H1 (cell line): ENCODE results near the gene FAM98A. TPM values are rescaled to one million over a fixed set of nuclear protein-coding genes. Genes with fewer than 3 reads are reported as not detected.

Source experiments
- BACH1 ChIP-seq: IDR thresholded peaks from 2 replicates; pipeline ENCODE4 v1.6.1; 2012; ENCODE audit warnings: low read length, improper control_type of control experiment
- CTBP2 ChIP-seq: IDR thresholded peaks from 2 replicates; pipeline ENCODE4 v1.7.0; 2011; ENCODE audit warnings: borderline replicate concordance, mild to moderate bottlenecking, moderate library complexity, mixed read lengths, low read length; ENCODE audit not compliant: insufficient read depth, insufficient read length
- EP300 ChIP-seq, 2 experiments: IDR thresholded peaks; 1 replicate in 1 of 2; 2 replicates in 1 of 2; pipeline ENCODE4 v1.6.1; 2011 to 2012; ENCODE audit warnings: low read depth in 2 of 2, low read length in 2 of 2, mild to moderate bottlenecking in 2 of 2, borderline replicate concordance in 1 of 2, inconsistent platforms in 1 of 2, moderate library complexity in 1 of 2
- RAD21 ChIP-seq, 2 experiments: IDR thresholded peaks in 1 of 2; conservative IDR thresholded peaks in 1 of 2; 2 replicates each; pipeline ENCODE4 v1.6.1; 2011; ENCODE audit warnings: low read depth in 2 of 2, low read length in 2 of 2, improper control_type of control experiment in 1 of 2, inconsistent platforms in 1 of 2, mild to moderate bottlenecking in 1 of 2, moderate library complexity in 1 of 2
- SAP30 ChIP-seq: fragments of 300-600 bp; sonication (generic); IDR thresholded peaks from 2 replicates; pipeline ENCODE4 v1.7.1; 2012; ENCODE audit warnings: low read length, moderate library complexity, mild to moderate bottlenecking, inconsistent platforms; ENCODE audit not compliant: insufficient read depth, insufficient replicate concordance
- SP1 ChIP-seq: IDR thresholded peaks from 2 replicates; pipeline ENCODE4 v1.6.1; 2011; ENCODE audit warnings: low read depth, low read length
- polyA plus RNA-seq, 7 experiments: library from polyadenylated mRNA; depleted of rRNA in 3 of 7; stranded (reverse) in 5 of 7; unstranded in 2 of 7; fragments of >200 nt in 5 of 7; fragments of 200-250 nt in 2 of 7; gene quantifications; 1 replicate in 5 of 7; 2 replicates in 1 of 7; 4 replicates in 1 of 7; pipeline versions ENCODE4 v1.2.1 to v1.2.3, GENCODE V29; 2011 to 2013; ENCODE audit warnings: missing spikeins in 2 of 7, mixed read lengths in 2 of 7
- total RNA-seq: library from RNA; stranded (reverse); fragmentation: NEBNext Ultra II Directional; extraction: Animal tissue kit (Norgen Biotek cat#: 25700); gene quantifications from 2 replicates; pipeline ENCODE4 v1.2.1, GENCODE V29; 2021
- TF ChIP-seq, protein P1 (sequence below), 3 experiments: IDR thresholded peaks; 1 replicate in 2 of 3; 2 replicates in 1 of 3; pipeline versions ENCODE4 v1.5.1 to v1.6.1; 2011; ENCODE audit warnings: low read length in 3 of 3, mild to moderate bottlenecking in 3 of 3, inconsistent platforms in 2 of 3, low read depth in 1 of 3, moderate library complexity in 1 of 3; ENCODE audit not compliant: insufficient read depth in 1 of 3; ENCODE audit errors: control extremely low read depth in 1 of 3
- TF ChIP-seq, protein P2 (sequence below): IDR thresholded peaks from 2 replicates; pipeline ENCODE4 v1.6.1; 2012; ENCODE audit warnings: inconsistent platforms

Gene FAM98A
- total and polyA plus RNA-seq, 2 of the 8 experiments (the other 6 are each of a cell fraction or from before 2014, with no cell fraction given) = 53.2 to 103 TPM

DNA sequence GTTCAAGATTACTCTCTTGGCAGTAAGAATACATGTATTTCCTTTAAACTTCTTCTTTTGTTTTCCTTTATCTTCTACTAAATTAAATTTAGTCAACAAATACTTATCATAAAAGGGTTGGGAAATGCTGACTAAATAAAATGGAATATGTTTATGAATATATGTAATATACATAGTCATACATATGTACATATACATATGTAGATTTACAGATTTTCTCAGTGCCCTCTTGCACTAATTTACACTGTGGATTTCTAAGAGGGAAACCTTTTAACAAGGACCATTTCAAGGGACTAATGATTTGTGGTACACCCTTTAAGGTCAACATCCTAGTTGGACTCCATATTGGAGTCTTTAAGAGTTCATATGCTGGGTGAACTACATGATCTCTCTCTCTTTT is 37.2 kb downstream of the FAM98A start (continued):
- TF ChIP-seq, protein P1, sequence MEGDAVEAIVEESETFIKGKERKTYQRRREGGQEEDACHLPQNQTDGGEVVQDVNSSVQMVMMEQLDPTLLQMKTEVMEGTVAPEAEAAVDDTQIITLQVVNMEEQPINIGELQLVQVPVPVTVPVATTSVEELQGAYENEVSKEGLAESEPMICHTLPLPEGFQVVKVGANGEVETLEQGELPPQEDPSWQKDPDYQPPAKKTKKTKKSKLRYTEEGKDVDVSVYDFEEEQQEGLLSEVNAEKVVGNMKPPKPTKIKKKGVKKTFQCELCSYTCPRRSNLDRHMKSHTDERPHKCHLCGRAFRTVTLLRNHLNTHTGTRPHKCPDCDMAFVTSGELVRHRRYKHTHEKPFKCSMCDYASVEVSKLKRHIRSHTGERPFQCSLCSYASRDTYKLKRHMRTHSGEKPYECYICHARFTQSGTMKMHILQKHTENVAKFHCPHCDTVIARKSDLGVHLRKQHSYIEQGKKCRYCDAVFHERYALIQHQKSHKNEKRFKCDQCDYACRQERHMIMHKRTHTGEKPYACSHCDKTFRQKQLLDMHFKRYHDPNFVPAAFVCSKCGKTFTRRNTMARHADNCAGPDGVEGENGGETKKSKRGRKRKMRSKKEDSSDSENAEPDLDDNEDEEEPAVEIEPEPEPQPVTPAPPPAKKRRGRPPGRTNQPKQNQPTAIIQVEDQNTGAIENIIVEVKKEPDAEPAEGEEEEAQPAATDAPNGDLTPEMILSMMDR (IDR thresholded peaks at IDR 0.05; ENCODE audit: control extremely low read depth in 1 of 3, insufficient read depth in 1 of 3, low read depth in 1 of 3, low read length in 3 of 3) = no peak
- TF ChIP-seq, protein P2, sequence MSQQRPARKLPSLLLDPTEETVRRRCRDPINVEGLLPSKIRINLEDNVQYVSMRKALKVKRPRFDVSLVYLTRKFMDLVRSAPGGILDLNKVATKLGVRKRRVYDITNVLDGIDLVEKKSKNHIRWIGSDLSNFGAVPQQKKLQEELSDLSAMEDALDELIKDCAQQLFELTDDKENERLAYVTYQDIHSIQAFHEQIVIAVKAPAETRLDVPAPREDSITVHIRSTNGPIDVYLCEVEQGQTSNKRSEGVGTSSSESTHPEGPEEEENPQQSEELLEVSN = no peak
- TF ChIP-seq BACH1 = no peak
- TF ChIP-seq SP1 = no peak
- TF ChIP-seq SAP30 = no peak
- TF ChIP-seq CTBP2 = no peak
- no peak for TF ChIP-seq EP300 (IDR thresholded peaks at IDR 0.05; ENCODE audit: borderline replicate concordance in 1 of 2, low read depth in 2 of 2, low read length in 2 of 2)
- no peak for TF ChIP-seq RAD21 (IDR thresholded peaks at IDR 0.05 in 1 of 2, conservative IDR thresholded peaks at IDR 0.05 in 1 of 2; ENCODE audit: low read depth in 2 of 2, low read length in 2 of 2)
